ENCODE data around the gene ELL. TPM values are rescaled to one million over a fixed set of nuclear protein-coding genes. Genes with fewer than 3 reads are reported as not detected.
A peak's percentile ranks its signal among the peaks of the same experiment; 100 is the strongest.

ELL gene
- total and polyA plus RNA-seq, 9 of the 15 experiments (the other 6 are each of a cell fraction or from before 2014, with no cell fraction given) = 0.24 to 22.5 (median 4.1) TPM

GRCh38 chr19:18421371-18421959 lies 100.4 kb downstream of the ELL start:
- Histone ChIP-seq H3K4me3 (peak overlapping the region; percentile 60; the same call in 1 of the 2 replicates), H3K9me3 (replicated peaks; ENCODE audit: control insufficient read depth, insufficient read depth, low read depth, low read length) (no peaks in the 10 kb centered on the region), H3K9ac (ENCODE audit: insufficient read depth in 1 of 2, low read depth in 2 of 2, low read length in 2 of 2) (peak overlapping the region; percentile 85 to 95), H3K4me1 (replicated peaks in 1 of 2; ENCODE audit: control insufficient read depth in 2 of 2, insufficient read depth in 2 of 2, low read length in 2 of 2) (peaks cover 39 to 96% of the 10 kb centered on the region in 2 experiments), H3K27ac (ENCODE audit: extremely low read depth, low read depth, low read length) (peak overlapping the region; percentile 14; the same call in 2 of the 3 replicates), H3K36me3 (ENCODE audit: control insufficient read depth, insufficient read depth, low read length) (peaks cover 35% of the 10 kb centered on the region; the same call in 2 of the 3 replicates), H4K20me1 (replicated peaks; ENCODE audit: control insufficient read depth, insufficient read depth, low read length) (peaks cover 15% of the 10 kb centered on the region), H2AFZ (ENCODE audit: low read depth, low read length) (no peak overlapping the region), H3K79me2 (ENCODE audit: control insufficient read depth, insufficient read depth, low read length) (peaks cover 87% of the 10 kb centered on the region), H3K27me3 (ENCODE audit: control insufficient read depth in 2 of 2, insufficient read depth in 2 of 2, low read length in 2 of 2) (no peaks in the 10 kb centered on the region), H3K4me2 (ENCODE audit: insufficient read depth, low read length) (peak overlapping the region; percentile 82), H3K9me1 (ENCODE audit: control insufficient read depth, insufficient read depth, low read length) (no peaks in the 10 kb centered on the region)
- CTCF ChIA-PET (ENCODE audit: low intra/inter-chr PET ratio) = no interaction called here
- BruUV-seq (replicated peaks) = no TSS peak
- POLR2A ChIA-PET = interaction anchor here (0.6 to 1.6 kb wide), 6 partner anchors 10 to 169 kb away, joined by 3 to 7 read pairs (median 4); partner anchors contain the start of gene GDF15
- no peak for FAIRE-seq
- ATAC-seq = no peak
- no peak for DNase-seq (ENCODE audit: extremely low read depth in 1 of 4, low spot score in 3 of 4)
- WGBS (ENCODE audit: insufficient coverage, low coverage, missing lambda C conversion rate) = 32% methylated on average over 12 of the region's 12 CpGs
- intact Hi-C loops (cut with micrococcal nuclease) = no loop called here
- in situ Hi-C loops (cut with MboI) = no loop called here
- TF ChIP-seq SMARCB1 (IDR thresholded peaks at IDR 0.05; ENCODE audit: insufficient read length, low read depth) (no peak), ZNF316 (IDR thresholded peaks at IDR 0.05) (peak; percentile 38), SIN3B (IDR thresholded peaks at IDR 0.05; ENCODE audit: low read depth) (no peak), RBFOX2 (IDR thresholded peaks at IDR 0.05; ENCODE audit: low read depth, low read length) (0 out of 2 replicates have a peak, but pooled peaks have one; percentile 16), EGR1 (conservative IDR thresholded peaks at IDR 0.05) (peak; percentile 38; the same call in 1 of the 2 replicates)

- H3K27ac ChIP-seq (ENCODE audit: extremely low read depth, low read depth, low read length) = peak overlapping the region; percentile 14; the same call in 2 of the 3 replicates
- TF ChIP-seq PML (IDR thresholded peaks at IDR 0.05; ENCODE audit: low read length) (no peak), ZFX (CRISPR knock-in tag; IDR thresholded peaks at IDR 0.05) (peak; percentile 23)
- peaks cover 34% of the 10 kb centered on the region; the same call in 2 of the 3 replicates for H3K36me3 ChIP-seq (ENCODE audit: control insufficient read depth, insufficient read depth, low read length)
- peaks cover 40 to 96% of the 10 kb centered on the region in 2 experiments for H3K4me1 ChIP-seq (replicated peaks in 1 of 2; ENCODE audit: control insufficient read depth in 2 of 2, insufficient read depth in 2 of 2, low read length in 2 of 2)
- POLR2A ChIA-PET = interaction anchor here (0.6 to 1.6 kb wide), 5 partner anchors 11 to 169 kb away, joined by 3 to 5 read pairs (median 4); no protein-coding TSS in a partner anchor
- H3K9me3 ChIP-seq (replicated peaks; ENCODE audit: control insufficient read depth, insufficient read depth, low read depth, low read length) = no peaks in the 10 kb centered on the region
- H3K4me2 ChIP-seq (ENCODE audit: insufficient read depth, low read length) = peak overlapping the region; percentile 82
- H2AFZ ChIP-seq (ENCODE audit: low read depth, low read length) = no peak overlapping the region
- H3K4me3 ChIP-seq = peak overlapping the region; percentile 60; the same call in 1 of the 2 replicates
- FAIRE-seq (peak; percentile 32), ATAC-seq (no peak), DNase-seq (ENCODE audit: extremely low read depth in 1 of 4, low spot score in 3 of 4) (no peak)
- H3K9ac ChIP-seq (ENCODE audit: insufficient read depth in 1 of 2, low read depth in 2 of 2, low read length in 2 of 2) = peak overlapping the region; percentile 85 to 95
- peaks cover 82% of the 10 kb centered on the region for H3K79me2 ChIP-seq (ENCODE audit: control insufficient read depth, insufficient read depth, low read length)
- no peaks in the 10 kb centered on the region for H3K27me3 ChIP-seq (ENCODE audit: control insufficient read depth in 2 of 2, insufficient read depth in 2 of 2, low read length in 2 of 2)
- in situ Hi-C loops (cut with MboI) (no loop called here), intact Hi-C loops (cut with micrococcal nuclease) (no loop called here)
- no TSS peak for BruUV-seq (replicated peaks)
- no peaks in the 10 kb centered on the region for H3K9me1 ChIP-seq (ENCODE audit: control insufficient read depth, insufficient read depth, low read length)
- 8% methylated on average over 2 of the region's 2 CpGs for WGBS (ENCODE audit: insufficient coverage, low coverage, missing lambda C conversion rate)
- CTCF ChIA-PET (ENCODE audit: low intra/inter-chr PET ratio) = no interaction called here
- H4K20me1 ChIP-seq (replicated peaks; ENCODE audit: control insufficient read depth, insufficient read depth, low read length) = peaks cover 14% of the 10 kb centered on the region
These were observed 100.9 kb downstream of the ELL start for GRCh38 chr19:18420930-18421329.
